ENCODE data around the gene FKBP5. TPM values are rescaled to one million over a fixed set of nuclear protein-coding genes. Genes with fewer than 3 reads are reported as not detected.
A peak's percentile ranks its signal among the peaks of the same experiment; 100 is the strongest.

FKBP5 gene
- total and polyA plus RNA-seq, 3 donors from 2014 or later: 86.8 to 185 (median 156) TPM

GRCh38 chr6:35586542-35586941 lies 102.2 kb downstream of the FKBP5 start:
- Histone ChIP-seq H3K9me3 (no peaks in the 10 kb centered on the region), H3K36me3 (ENCODE audit: low read depth, missing control alignments) (no peaks in the 10 kb centered on the region), H3K27me3 (no peaks in the 10 kb centered on the region), H3K4me1 (peaks cover 63% of the 10 kb centered on the region), H3K4me3 (no peak overlapping the region), H3K27ac (peak overlapping the region in 1 of 2 donors; percentile 97)
- no peak for TF ChIP-seq POLR2A (IDR thresholded peaks at IDR 0.05)
- TF ChIP-seq, protein P1, sequence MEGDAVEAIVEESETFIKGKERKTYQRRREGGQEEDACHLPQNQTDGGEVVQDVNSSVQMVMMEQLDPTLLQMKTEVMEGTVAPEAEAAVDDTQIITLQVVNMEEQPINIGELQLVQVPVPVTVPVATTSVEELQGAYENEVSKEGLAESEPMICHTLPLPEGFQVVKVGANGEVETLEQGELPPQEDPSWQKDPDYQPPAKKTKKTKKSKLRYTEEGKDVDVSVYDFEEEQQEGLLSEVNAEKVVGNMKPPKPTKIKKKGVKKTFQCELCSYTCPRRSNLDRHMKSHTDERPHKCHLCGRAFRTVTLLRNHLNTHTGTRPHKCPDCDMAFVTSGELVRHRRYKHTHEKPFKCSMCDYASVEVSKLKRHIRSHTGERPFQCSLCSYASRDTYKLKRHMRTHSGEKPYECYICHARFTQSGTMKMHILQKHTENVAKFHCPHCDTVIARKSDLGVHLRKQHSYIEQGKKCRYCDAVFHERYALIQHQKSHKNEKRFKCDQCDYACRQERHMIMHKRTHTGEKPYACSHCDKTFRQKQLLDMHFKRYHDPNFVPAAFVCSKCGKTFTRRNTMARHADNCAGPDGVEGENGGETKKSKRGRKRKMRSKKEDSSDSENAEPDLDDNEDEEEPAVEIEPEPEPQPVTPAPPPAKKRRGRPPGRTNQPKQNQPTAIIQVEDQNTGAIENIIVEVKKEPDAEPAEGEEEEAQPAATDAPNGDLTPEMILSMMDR (IDR thresholded peaks at IDR 0.05): no peak
- no peak for DNase-seq
- intact Hi-C loops (cut with DNase I; ENCODE audit: low total_unique reads): loop anchor here (5.0 kb wide), 1 partner anchor 146 kb away; no protein-coding TSS in a partner anchor

DNA sequence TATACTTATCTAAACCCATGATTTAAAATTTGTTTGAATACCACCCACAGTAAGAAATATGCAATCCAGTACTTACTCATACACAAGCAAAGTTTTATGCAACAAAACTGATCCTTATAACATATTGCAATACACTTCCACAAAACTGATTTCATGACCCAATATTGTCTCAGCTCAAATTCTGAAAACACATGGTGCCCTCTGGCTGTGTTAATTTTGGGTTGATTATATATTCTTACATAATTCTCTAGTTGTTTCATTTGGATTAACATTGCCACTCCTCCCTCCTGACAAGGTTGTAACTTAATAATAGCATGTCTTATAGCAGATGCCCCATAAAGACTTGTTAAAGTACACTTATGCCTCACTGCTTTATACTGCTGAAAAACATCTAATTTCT lies 103.1 kb downstream of the FKBP5 start:
- intact Hi-C loops (cut with DNase I; ENCODE audit: low total_unique reads): loop anchor here (5.0 kb wide), 1 partner anchor 147 kb away; no protein-coding TSS in a partner anchor
- DNase-seq: no peak
- H3K27ac ChIP-seq: peak overlapping the region; percentile 59 to 97
- H3K4me3 ChIP-seq: no peak overlapping the region
- no peak for TF ChIP-seq POLR2A (IDR thresholded peaks at IDR 0.05)
- TF ChIP-seq, protein P1 (IDR thresholded peaks at IDR 0.05): no peak
- peaks cover 56% of the 10 kb centered on the region for H3K4me1 ChIP-seq
- no peaks in the 10 kb centered on the region for H3K9me3 ChIP-seq
- no peaks in the 10 kb centered on the region for H3K27me3 ChIP-seq
- no peaks in the 10 kb centered on the region for H3K36me3 ChIP-seq (ENCODE audit: low read depth, missing control alignments)

DNA sequence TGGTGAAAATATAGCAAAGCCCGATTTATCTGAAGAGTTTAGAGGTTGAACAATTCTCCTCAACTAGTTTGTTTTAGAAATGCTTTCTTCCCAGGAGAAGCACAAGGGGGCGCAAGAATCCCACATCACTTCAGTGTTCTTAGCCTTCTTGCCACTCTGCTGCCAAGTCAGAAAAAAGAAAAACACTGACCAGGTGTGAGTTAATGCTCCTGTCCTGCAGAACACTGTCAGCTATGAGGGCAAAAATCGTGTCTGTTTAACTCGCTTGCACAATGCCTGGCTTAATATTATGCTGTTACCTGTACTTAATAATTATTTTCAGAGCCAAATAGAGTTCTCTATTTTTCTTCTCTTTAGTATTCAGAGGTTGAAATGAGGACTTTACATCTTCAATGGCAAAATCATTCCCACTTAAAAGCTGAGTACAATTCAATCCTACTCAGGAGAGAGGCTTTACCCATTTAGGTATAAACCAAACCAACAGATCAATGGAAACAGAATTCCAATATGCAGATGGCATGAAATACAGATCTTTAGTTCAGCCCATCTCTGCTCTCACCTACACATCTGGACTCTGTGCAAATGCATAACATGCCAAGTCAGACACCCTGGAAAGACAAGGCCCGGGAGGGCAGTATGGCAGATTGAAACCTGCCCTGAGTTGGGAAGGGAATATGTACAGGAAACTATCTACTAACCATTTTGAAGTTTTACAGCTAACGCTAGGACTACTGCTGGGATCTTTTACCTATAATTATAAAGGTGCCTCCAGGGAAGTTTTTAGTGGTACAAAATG lies 104.6 kb downstream of the FKBP5 start:
- H3K4me3 ChIP-seq: no peak overlapping the region
- intact Hi-C loops (cut with DNase I; ENCODE audit: low total_unique reads): no loop called here
- no peak for TF ChIP-seq POLR2A (IDR thresholded peaks at IDR 0.05)
- TF ChIP-seq, protein P1 (IDR thresholded peaks at IDR 0.05): peak; percentile 69 to 89 (median 82)
- H3K27ac ChIP-seq: peak overlapping the region; percentile 15 to 97
- H3K4me1 ChIP-seq: peaks cover 43% of the 10 kb centered on the region
- H3K27me3 ChIP-seq: no peaks in the 10 kb centered on the region
- no peaks in the 10 kb centered on the region for H3K9me3 ChIP-seq
- H3K36me3 ChIP-seq (ENCODE audit: low read depth, missing control alignments): no peaks in the 10 kb centered on the region
- peak; percentile 79 for DNase-seq
- 26 to 48% methylated on average over 6 of the region's 6 CpGs for WGBS, 2 donors

GRCh38 chr6:35582315-35582714 lies 106.4 kb downstream of the FKBP5 start:
- Histone ChIP-seq H3K9me3 (no peaks in the 10 kb centered on the region), H3K27ac (peak overlapping the region; percentile 1 to 97), H3K4me3 (no peak overlapping the region), H3K36me3 (ENCODE audit: low read depth, missing control alignments) (no peaks in the 10 kb centered on the region), H3K4me1 (peaks cover 30% of the 10 kb centered on the region), H3K27me3 (no peaks in the 10 kb centered on the region)
- intact Hi-C loops (cut with DNase I; ENCODE audit: low total_unique reads): no loop called here
- TF ChIP-seq, protein P1 (IDR thresholded peaks at IDR 0.05): no peak
- no peak for TF ChIP-seq POLR2A (IDR thresholded peaks at IDR 0.05)
- WGBS, 2 donors: 63 to 80% methylated on average over 2 of the region's 2 CpGs
- DNase-seq: no peak

GRCh38 chr6:35581633-35582032 lies 107.1 kb downstream of the FKBP5 start:
- whole genome bisulfite sequencing, 2 donors: 61 to 74% methylated on average over 6 of the region's 6 CpGs
- intact Hi-C loops (cut with DNase I; ENCODE audit: low total_unique reads): no loop called here
- Histone ChIP-seq H3K27ac (peak overlapping the region in 1 of 2 donors; percentile 97), H3K4me1 (peaks cover 25% of the 10 kb centered on the region), H3K9me3 (no peaks in the 10 kb centered on the region), H3K36me3 (ENCODE audit: low read depth, missing control alignments) (no peaks in the 10 kb centered on the region), H3K27me3 (no peaks in the 10 kb centered on the region), H3K4me3 (no peak overlapping the region)
- TF ChIP-seq POLR2A (IDR thresholded peaks at IDR 0.05): no peak
- TF ChIP-seq, protein P1 (IDR thresholded peaks at IDR 0.05): no peak
- DNase-seq: no peak

Data from testis (tissue), 3 donors.